H9 (cell line): ENCODE results near the gene MAPK6. TPM values are rescaled to one million over a fixed set of nuclear protein-coding genes. Genes with fewer than 3 reads are reported as not detected.

ENCODE experiments used
- DNase-seq: peaks from one replicate; pipeline ENCODE4 v3.0.0-alpha.2; 2017
- H2AFZ ChIP-seq: one replicate; pipeline ENCODE4 v1.6.1; 2013; ENCODE audit warnings: mild to moderate bottlenecking, low read length, control low read depth, moderate library complexity
- H2AK5ac ChIP-seq: 2 replicates; pipeline ENCODE4 v1.6.1; 2013; ENCODE audit warnings: low read length, control low read depth, mixed read lengths; ENCODE audit not compliant: insufficient read length
- H2BK120ac ChIP-seq: one replicate; pipeline ENCODE4 v1.6.1; 2013; ENCODE audit warnings: low read depth, mild to moderate bottlenecking, low read length, control low read depth, inconsistent platforms; ENCODE audit not compliant: poor library complexity, severe bottlenecking
- H2BK12ac ChIP-seq: 2 replicates; pipeline ENCODE4 v1.6.1; 2013; ENCODE audit warnings: low read length, control low read depth, mixed read lengths, low read depth; ENCODE audit not compliant: insufficient read length
- H2BK15ac ChIP-seq: 2 replicates; pipeline ENCODE4 v1.6.1; 2013; ENCODE audit warnings: low read depth, low read length, control low read depth
- H2BK20ac ChIP-seq: one replicate; pipeline ENCODE4 v1.6.1; 2013; ENCODE audit warnings: low read depth, mild to moderate bottlenecking, low read length, control low read depth, inconsistent platforms; ENCODE audit not compliant: poor library complexity, severe bottlenecking
- H2BK5ac ChIP-seq: 2 replicates; pipeline ENCODE4 v1.6.1; 2013; ENCODE audit warnings: low read length, control low read depth, mixed read lengths; ENCODE audit not compliant: insufficient read length
- H3K14ac ChIP-seq: 2 replicates; pipeline ENCODE4 v1.6.1; 2013; ENCODE audit warnings: low read length, control low read depth; ENCODE audit not compliant: insufficient read depth
- H3K18ac ChIP-seq: 2 replicates; pipeline ENCODE4 v1.6.1; 2013; ENCODE audit warnings: low read depth, mild to moderate bottlenecking, mixed read lengths, low read length, control low read depth; ENCODE audit not compliant: insufficient read length
- H3K23ac ChIP-seq: 2 replicates; pipeline ENCODE4 v1.6.1; 2013; ENCODE audit warnings: low read length, control low read depth, mixed read lengths, low read depth; ENCODE audit not compliant: insufficient read length
- H3K23me2 ChIP-seq: 2 replicates; pipeline ENCODE4 v1.6.1; 2013; ENCODE audit warnings: low read depth, mild to moderate bottlenecking, mixed read lengths, low read length, control low read depth; ENCODE audit not compliant: insufficient read length, poor library complexity, severe bottlenecking
- H3K27ac ChIP-seq: 2 replicates; pipeline ENCODE4 v1.5.1; 2013; ENCODE audit warnings: low read length, control low read depth, mixed read lengths, low read depth; ENCODE audit not compliant: insufficient read length
- H3K27me3 ChIP-seq: 2 replicates; pipeline ENCODE4 v1.6.1; 2013; ENCODE audit warnings: low read length, control low read depth, inconsistent platforms; ENCODE audit not compliant: insufficient read depth
- H3K4ac ChIP-seq: 2 replicates; pipeline ENCODE4 v1.6.1; 2013; ENCODE audit warnings: low read depth, mild to moderate bottlenecking, control low read depth, inconsistent platforms, low read length, moderate library complexity
- H3K4me1 ChIP-seq: 2 replicates; pipeline ENCODE4 v1.6.1; 2013; ENCODE audit warnings: low read length, control low read depth, inconsistent platforms; ENCODE audit not compliant: insufficient read depth
- H3K4me2 ChIP-seq: 2 replicates; pipeline ENCODE4 v1.6.1; 2013; ENCODE audit warnings: low read length, control low read depth, mixed read lengths; ENCODE audit not compliant: insufficient read length, insufficient read depth
- H3K56ac ChIP-seq: 2 replicates; pipeline ENCODE4 v1.6.1; 2013; ENCODE audit warnings: low read depth, mild to moderate bottlenecking, mixed read lengths, low read length, control low read depth; ENCODE audit not compliant: insufficient read length
- H3K79me1 ChIP-seq: 2 replicates; pipeline ENCODE4 v1.6.1; 2013; ENCODE audit warnings: low read depth, mild to moderate bottlenecking, moderate library complexity, low read length, control low read depth, inconsistent platforms; ENCODE audit not compliant: insufficient read depth, poor library complexity, severe bottlenecking
- H3K79me2 ChIP-seq: 2 replicates; pipeline ENCODE4 v1.6.1; 2013; ENCODE audit warnings: low read length, control low read depth, inconsistent platforms; ENCODE audit not compliant: insufficient read depth
- H3K9ac ChIP-seq: 2 replicates; pipeline ENCODE4 v1.6.1; 2013; ENCODE audit warnings: low read length, control low read depth, mixed read lengths; ENCODE audit not compliant: insufficient read length; ENCODE audit errors: extremely low read depth
- H3K9me3 ChIP-seq: one replicate; pipeline ENCODE4 v1.6.1; 2013; ENCODE audit warnings: low read depth, low read length, inconsistent platforms; ENCODE audit not compliant: control insufficient read depth
- H3T11ph ChIP-seq: one replicate; pipeline ENCODE4 v1.6.1; 2013; ENCODE audit warnings: mild to moderate bottlenecking, low read length, control low read depth, inconsistent platforms
- H4K20me1 ChIP-seq: one replicate; pipeline ENCODE4 v1.6.1; 2013; ENCODE audit not compliant: control insufficient read depth, insufficient read length, insufficient read depth
- H4K5ac ChIP-seq: 2 replicates; pipeline ENCODE4 v1.6.1; 2013; ENCODE audit warnings: low read depth, mild to moderate bottlenecking, mixed read lengths, low read length, control low read depth; ENCODE audit not compliant: insufficient read length
- H4K8ac ChIP-seq: replicated peaks from 2 replicates; pipeline ENCODE4 v1.6.1; 2013; ENCODE audit warnings: low read length, control low read depth, mixed read lengths, low read depth; ENCODE audit not compliant: insufficient read length
- H4K91ac ChIP-seq: 2 replicates; pipeline ENCODE4 v1.6.1; 2013; ENCODE audit warnings: low read depth, mild to moderate bottlenecking, moderate library complexity, mixed read lengths, low read length, control low read depth; ENCODE audit not compliant: insufficient read length
- H3K27ac Mint-ChIP-seq, 3 experiments: 2 replicates in 2 of 3; 3 replicates in 1 of 3; pipeline ENCODE4 v1.8.0; 2020 to 2021; ENCODE audit warnings: mixed read lengths in 3 of 3, mild to moderate bottlenecking in 1 of 3, moderate library complexity in 1 of 3
- H3K27me3 Mint-ChIP-seq: 2 replicates; pipeline ENCODE4 v1.8.0; 2021; ENCODE audit warnings: low read depth, mild to moderate bottlenecking, moderate library complexity, mixed read lengths
- H3K36me3 Mint-ChIP-seq, 3 experiments: 2 replicates in 2 of 3; 3 replicates in 1 of 3; pipeline ENCODE4 v1.8.0; 2020 to 2021; ENCODE audit warnings: low read depth in 3 of 3, mixed read lengths in 3 of 3; ENCODE audit not compliant: insufficient read depth in 1 of 3
- H3K4me1 Mint-ChIP-seq, 2 experiments: 2 replicates each; pipeline ENCODE4 v1.8.0; 2020; ENCODE audit warnings: mixed read lengths in 2 of 2
- H3K4me3 Mint-ChIP-seq, 2 experiments: 2 replicates in 1 of 2; 3 replicates in 1 of 2; pipeline ENCODE4 v1.8.0; 2020 to 2021; ENCODE audit warnings: mild to moderate bottlenecking in 2 of 2, mixed read lengths in 2 of 2, moderate library complexity in 1 of 2
- H3K9me3 Mint-ChIP-seq, 2 experiments: 2 replicates in 1 of 2; 3 replicates in 1 of 2; pipeline ENCODE4 v1.8.0; 2020; ENCODE audit warnings: mild to moderate bottlenecking in 2 of 2, mixed read lengths in 2 of 2, moderate library complexity in 1 of 2
- WGBS: extraction: QIAGEN DNeasy Blood & Tissue Kit; methylation state at CpG from one replicate; pipeline ENCODE4 v1.1.7; 2013; ENCODE audit warnings: missing lambda C conversion rate, low lambda C conversion rate, mixed read lengths; ENCODE audit not compliant: insufficient read length; ENCODE audit errors: extremely low coverage; 5-methylcytosine and 5-hydroxymethylcytosine counted together
- total RNA-seq: library from RNA; stranded (reverse); gene quantifications from 2 replicates; pipeline ENCODE4 v1.2.1, GENCODE V29; 2021
- TF ChIP-seq, protein P1 (sequence below): fragments of 200-600 bp; sonication (generic); conservative IDR thresholded peaks from 3 replicates; pipeline ENCODE4 v1.8.0; 2021; ENCODE audit warnings: antibody characterized with exemption, mild to moderate bottlenecking

The MAPK6 gene
- total RNA-seq, 1 experiment from 2014 or later = 88.6 TPM

DNA sequence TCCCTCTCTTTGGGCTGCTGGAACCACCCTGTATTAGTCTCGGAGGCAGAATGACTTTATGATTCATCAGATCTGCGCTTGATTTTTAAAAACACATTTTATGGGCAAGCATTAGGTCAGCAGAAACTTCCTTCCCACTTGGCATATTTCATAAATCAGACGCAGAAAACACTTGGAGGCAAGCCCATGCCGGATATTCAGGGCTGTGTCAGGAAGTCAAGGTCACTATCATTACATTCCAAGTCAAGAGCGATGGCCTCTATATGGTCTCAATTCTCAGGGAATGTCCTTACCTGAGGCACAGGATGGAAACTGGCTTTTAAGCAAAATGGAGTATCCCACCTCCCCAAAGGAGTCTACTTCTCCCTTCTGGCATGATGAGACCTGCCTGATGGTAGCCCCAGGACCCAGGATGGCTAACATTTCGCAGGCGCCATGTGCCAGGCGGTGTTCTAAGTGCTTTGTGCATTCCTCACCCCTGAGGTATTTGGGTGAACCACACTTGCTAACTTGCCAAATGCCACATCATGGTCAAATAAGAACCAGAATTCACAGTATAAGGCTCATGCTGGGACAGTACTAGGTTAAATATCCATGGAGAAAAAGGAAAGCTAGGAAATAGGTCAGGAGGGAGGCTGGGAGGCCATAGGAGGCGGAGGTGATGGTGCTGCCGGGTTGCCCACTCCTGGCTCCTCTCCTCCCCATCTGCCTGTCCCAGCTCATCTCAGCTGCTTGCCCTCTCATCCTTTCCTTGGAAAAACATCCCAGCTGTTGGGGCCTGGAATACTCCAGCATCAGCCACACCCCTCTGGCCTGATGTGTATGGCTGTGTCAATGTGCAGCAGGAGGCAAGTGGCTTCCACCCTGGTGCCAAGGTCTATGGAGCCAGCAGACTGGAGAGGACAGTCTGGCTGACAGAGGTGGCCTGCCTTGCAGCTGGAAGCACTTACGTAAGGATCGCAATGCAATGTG lies 74.8 kb downstream of the MAPK6 start:
- Histone ChIP-seq H2BK15ac (no peak overlapping the region), H3K79me1 (no peaks in the 10 kb centered on the region), H2BK20ac (no peak overlapping the region), H3K9me3 (no peaks in the 10 kb centered on the region), H3K4ac (no peak overlapping the region), H3K27me3 (no peaks in the 10 kb centered on the region), H2BK5ac (no peak overlapping the region), H3T11ph (no peak overlapping the region), H3K27ac (no peak overlapping the region), H4K91ac (no peak overlapping the region), H3K4me2 (no peak overlapping the region), H4K8ac (no peak overlapping the region), H2BK120ac (no peak overlapping the region), H3K9ac (no peak overlapping the region), H3K79me2 (no peaks in the 10 kb centered on the region), H3K23ac (no peak overlapping the region), H4K20me1 (no peaks in the 10 kb centered on the region), H2AK5ac (no peak overlapping the region), H2BK12ac (no peak overlapping the region), H3K56ac (no peak overlapping the region), H3K4me1 (no peaks in the 10 kb centered on the region), H3K14ac (no peak overlapping the region), H3K18ac (no peak overlapping the region), H4K5ac (no peak overlapping the region), H3K23me2 (no peaks in the 10 kb centered on the region), H2AFZ (no peak overlapping the region)
- Mint-ChIP-seq H3K36me3 (0 out of 7 replicates have a peak, but pooled peaks cover 0 to 4% (median 0%) of the 10 kb centered on the region in 3 experiments), H3K4me1 (no peaks in the 10 kb centered on the region), H3K27me3 (no peaks in the 10 kb centered on the region), H3K27ac (no peak overlapping the region), H3K9me3 (peaks cover 10 to 12% of the 10 kb centered on the region in 2 experiments), H3K4me3 (no peak overlapping the region)
- TF ChIP-seq, protein P1, sequence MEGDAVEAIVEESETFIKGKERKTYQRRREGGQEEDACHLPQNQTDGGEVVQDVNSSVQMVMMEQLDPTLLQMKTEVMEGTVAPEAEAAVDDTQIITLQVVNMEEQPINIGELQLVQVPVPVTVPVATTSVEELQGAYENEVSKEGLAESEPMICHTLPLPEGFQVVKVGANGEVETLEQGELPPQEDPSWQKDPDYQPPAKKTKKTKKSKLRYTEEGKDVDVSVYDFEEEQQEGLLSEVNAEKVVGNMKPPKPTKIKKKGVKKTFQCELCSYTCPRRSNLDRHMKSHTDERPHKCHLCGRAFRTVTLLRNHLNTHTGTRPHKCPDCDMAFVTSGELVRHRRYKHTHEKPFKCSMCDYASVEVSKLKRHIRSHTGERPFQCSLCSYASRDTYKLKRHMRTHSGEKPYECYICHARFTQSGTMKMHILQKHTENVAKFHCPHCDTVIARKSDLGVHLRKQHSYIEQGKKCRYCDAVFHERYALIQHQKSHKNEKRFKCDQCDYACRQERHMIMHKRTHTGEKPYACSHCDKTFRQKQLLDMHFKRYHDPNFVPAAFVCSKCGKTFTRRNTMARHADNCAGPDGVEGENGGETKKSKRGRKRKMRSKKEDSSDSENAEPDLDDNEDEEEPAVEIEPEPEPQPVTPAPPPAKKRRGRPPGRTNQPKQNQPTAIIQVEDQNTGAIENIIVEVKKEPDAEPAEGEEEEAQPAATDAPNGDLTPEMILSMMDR = no peak
- no peak for DNase-seq
- WGBS = no CpG with 5 or more reads among the region's 12 CpGs
